HUDEP-2 (cell line): Measurements from ENCODE around the gene HTR3C.
"Not testable (repeated sequence)": the region's sequence is repeated elsewhere in the genome, so short reads cannot be mapped to it uniquely, and the experiment has no call there.

Experiments
- DNase-seq, 76 experiments: peaks; one replicate each; lab custom pipeline; 2025; ENCODE audit not compliant: unreplicated experiment in 76 of 76; lab: John Stamatoyannopoulos, UW

HTR3C gene, protein sequence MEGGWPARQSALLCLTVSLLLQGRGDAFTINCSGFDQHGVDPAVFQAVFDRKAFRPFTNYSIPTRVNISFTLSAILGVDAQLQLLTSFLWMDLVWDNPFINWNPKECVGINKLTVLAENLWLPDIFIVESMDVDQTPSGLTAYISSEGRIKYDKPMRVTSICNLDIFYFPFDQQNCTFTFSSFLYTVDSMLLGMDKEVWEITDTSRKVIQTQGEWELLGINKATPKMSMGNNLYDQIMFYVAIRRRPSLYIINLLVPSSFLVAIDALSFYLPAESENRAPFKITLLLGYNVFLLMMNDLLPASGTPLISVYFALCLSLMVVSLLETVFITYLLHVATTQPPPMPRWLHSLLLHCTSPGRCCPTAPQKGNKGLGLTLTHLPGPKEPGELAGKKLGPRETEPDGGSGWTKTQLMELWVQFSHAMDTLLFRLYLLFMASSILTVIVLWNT

GRCh38 chr3:184052767-184053166 lies at the start of gene HTR3C:
Gene HTR3C (plus strand): TSS chr3:184053047. CDS start chr3:184053081, 34 bp downstream.
- DNase-seq, result no peak

DNA sequence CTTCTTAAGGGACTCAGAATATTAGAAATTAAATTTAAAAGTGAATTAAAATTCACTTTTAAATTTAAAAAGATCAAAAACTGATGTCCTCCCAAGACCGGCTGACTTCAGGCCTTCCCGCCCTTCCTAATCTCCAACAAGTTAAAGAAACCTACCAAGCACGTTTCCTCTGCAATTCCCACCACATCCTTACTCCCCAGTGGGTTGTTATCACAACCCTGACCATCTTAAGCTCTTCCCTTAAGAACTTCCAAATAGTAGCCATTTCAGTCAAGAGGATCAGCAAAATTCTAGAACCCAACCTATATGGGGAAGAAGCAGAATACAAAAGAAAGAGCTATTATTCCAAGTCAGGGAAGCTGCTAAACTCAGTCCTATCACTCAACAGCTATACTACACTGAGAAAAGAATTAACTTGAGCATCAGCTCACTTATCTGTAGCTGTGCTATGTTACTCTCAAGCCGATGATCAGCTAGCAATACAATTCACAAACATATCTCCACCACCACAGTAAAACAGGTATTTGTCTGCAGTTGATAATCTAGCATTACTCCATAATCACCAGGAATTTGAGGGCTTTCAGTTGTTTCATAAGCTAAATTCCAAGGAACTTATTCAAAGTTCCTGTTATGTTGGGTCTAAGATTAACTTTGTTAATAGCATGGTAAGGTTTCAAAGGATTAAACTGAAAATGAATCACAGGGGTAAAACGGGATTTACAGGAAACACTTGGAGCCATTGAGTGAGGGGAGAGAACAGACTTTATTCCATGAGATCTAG lies 49.5 kb upstream of the HTR3C start:
- DNase-seq, result no peak

- no peak for DNase-seq
Observed at GRCh38 chr3:184004476-184004875, 48.4 kb upstream of the HTR3C start.

- DNase-seq, result peak in 72 of 76 experiments; percentile 6 to 80 (median 56)
Observed at GRCh38 chr3:184005941-184006507, 46.8 kb upstream of the HTR3C start.

GRCh38 chr3:184007143-184007813 lies 45.6 kb upstream of the HTR3C start:
- DNase-seq, result not testable (repeated sequence)

DNA sequence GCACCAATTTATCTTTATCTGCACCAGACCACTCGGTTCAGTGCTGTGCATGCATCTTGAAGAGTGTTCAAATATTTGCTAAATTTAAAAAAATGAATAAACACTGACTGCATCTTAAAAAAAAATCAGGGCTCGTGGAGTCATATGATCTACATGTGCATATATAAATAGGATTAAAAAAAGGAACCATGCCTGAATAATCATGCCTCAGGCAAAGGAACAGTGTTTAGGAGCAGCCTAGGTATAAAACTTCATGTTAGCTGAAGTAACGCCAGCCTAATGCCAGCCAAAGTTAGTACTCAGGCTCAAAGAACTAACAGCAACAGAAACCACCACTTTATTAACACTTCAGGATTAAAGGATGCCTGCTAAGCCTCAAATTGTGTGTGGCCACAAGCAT lies 44.7 kb upstream of the HTR3C start:
- DNase-seq, result no peak

GRCh38 chr3:184011230-184011876 lies 41.5 kb upstream of the HTR3C start:
- DNase-seq, result no peak

DNA sequence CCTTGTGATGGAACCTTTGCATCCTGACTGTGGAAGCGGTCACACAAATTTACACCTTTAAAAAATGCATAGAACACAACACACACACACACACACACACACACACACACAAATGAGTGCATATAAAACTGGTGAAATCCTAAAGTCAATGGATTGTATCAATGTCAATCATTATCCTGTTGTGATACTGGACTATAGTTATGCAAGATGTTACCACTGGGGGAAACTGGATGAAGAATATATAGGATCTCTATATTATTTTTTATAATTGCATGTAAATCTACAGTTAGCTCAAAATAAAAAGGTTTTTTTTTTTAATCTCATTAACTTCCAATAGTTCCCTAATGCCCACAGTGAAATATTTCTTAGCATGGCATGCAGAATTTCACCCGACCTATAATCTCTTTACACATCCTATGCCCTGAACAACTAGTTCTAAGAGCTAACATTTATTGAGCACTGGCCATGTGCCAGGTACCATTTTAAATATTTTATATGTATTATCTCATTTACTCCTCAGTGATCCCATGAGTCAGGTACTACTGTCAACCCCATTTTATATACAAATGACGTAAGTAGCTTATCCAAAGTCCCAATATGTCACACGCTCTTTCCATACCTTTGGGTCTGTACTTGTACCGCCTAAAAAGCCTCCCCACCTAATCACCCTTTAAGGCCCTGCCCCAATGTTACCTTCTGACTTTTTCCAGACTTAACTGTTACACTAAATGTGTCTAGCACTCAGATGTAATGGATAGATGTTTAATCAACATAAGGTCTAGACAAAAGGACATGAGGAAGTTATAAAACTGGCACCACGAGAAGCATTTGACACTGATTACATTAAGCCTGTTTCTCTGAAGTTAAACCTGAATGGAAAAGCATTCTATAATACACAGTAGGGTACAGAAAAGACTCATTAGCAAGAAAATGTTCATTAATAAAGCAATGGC lies 40.6 kb upstream of the HTR3C start:
- no peak for DNase-seq

GRCh38 chr3:184015381-184016019 lies 37.3 kb upstream of the HTR3C start:
- peak in 25 of 76 experiments; percentile 3 to 59 (median 24) for DNase-seq

GRCh38 chr3:184016169-184016570 lies 36.7 kb upstream of the HTR3C start:
- peak in 48 of 76 experiments; percentile 1 to 72 (median 26) for DNase-seq

DNA sequence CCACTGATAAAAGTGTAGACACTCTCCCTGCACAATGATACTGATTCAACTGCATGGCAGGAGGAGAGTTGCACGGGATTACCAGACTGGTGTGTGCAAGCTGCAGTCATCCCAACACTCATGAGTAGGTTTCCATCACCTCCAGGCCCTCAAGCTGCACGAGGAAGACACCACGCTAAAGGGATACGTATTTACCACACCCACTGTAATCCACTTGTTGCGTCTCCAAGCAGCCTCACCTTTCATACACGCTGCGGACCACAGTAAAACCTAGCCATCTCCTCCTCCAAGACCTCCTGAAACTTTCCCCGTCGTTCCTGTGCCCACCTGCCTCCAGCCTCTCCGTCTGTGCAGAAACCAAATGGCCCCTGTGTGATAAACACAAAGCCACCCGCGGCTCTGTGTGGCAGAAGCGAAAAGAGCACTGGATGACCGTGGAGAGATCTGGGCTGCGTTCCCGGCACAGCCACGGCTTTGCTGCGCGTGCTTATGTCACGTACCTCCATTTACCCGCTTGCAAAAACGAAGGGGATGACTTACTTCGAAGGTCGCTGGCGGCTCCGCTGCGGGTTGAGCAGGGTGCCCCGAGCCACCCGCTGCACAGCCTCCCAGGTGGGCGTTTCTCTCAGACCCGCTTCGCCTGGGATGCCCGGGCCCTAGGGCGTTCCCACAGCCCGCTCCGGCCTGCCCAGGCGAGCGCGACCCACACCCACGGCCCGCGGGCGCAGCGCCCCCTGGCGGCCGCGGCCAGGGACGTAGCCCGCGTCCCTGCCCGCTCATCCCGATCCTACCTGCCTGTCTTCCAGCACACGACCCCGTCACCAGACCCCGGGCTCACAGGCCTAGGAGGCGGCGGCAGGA lies 35.8 kb upstream of the HTR3C start:
- peak in 59 of 76 experiments; percentile 8 to 81 (median 36) for DNase-seq

- DNase-seq, result peak; percentile 40 to 97 (median 90)
Observed at GRCh38 chr3:184017672-184018423, 35.0 kb upstream of the HTR3C start, which contains the start of gene ABCC5. Gene ABCC5 (minus strand): TSS chr3:184017884. CDS start chr3:184014392, 3,492 bp downstream.

- DNase-seq, result no peak
Observed at GRCh38 chr3:184018424-184018973, 34.3 kb upstream of the HTR3C start.

DNA sequence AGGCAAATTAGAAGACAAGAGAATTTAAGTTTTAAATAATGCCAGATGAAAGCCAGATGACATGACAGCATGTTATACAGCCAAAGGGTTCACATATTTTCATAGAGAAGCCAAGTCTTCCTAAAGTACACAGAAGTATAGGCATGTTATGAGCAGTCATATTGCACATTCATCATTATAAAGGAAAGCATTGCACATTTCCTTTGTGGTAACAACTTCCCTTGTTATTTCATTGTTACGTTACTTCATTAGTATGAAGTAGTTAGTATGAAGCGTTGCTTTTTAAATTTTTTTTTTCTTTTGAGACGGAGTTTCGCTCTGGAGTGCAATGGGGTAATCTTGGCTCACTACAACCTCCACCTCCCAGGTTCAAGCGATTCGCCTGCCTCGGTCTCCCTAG lies 30.5 kb upstream of the HTR3C start:
- DNase-seq, result no peak

GRCh38 chr3:184025256-184025655 lies 27.6 kb upstream of the HTR3C start:
- DNase-seq, result not testable (repeated sequence)

DNA sequence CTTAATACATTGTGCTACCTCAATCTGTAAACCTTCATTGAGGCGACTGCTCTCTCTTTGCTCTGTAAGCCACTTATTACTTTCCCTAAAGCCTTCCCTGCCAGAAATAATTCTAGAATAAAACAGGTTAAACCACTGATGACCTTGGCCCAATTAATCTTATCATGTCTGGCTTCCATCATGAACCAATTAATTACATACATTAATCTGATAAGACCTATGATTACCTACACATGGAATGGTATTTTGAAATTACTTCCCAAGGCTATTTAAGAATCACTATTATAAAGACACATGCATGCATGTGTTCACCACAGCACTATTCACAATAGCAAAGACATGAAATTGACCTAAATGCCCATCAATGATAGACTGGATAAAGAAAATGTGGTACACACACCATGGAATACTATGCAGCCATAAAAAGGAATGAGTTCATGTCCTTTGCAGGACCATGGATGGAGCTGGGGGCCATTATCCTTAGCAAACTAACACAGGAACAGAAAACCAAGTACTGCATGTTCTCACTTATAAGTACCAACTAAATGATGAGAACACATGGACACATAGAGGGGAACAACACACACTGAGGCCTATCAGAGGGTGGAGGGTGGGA lies 24.5 kb upstream of the HTR3C start:
- DNase-seq, result not testable (repeated sequence)
